NCI-H2227 (cell line): ENCODE results near the gene FNDC3B.
A peak's percentile ranks its signal among the peaks of the same experiment; 100 is the strongest.

ENCODE experiments used
- DNase-seq: peaks from one replicate; lab custom pipeline; 2025; ENCODE audit not compliant: unreplicated experiment; lab: John Stamatoyannopoulos, UW

FNDC3B gene

DNA sequence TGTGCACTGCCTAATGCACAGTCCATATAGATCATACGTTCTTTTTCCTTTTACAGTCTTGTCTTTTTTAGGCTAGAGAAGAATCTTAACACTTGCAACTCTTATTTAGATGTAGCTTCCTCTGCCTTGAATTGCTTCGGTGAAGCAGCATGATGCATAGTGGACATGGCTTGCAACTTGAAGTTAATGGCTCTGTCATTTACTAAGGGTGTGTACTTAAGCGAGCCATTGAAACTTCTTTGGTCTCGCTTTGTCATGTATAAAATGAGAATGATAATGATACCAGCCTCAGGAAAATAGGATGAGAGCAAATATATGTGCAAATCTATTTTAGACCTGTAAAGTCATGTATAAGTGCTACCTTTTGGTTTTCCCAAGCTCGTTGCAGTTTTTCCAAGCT is 261.5 kb downstream of the FNDC3B start:
- DNase-seq, result no peak

DNA sequence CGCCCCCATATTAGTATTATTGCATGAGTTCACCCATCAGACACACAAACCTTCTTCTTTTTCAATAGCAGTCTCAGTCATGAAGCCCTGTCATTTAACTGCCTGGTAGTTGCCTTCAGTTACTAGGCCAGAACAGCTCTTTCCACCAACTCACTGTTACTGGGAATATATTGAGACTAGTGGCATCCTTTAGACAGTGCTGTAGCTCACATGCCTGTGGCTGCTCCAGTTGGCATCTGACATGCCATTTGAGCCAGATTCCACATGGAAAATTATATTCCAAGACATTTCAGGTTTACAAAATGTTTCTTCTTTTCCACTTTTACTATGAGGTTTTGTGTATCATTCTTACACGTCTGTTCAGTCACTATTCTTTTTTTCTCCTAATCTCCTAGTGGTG is 262.8 kb downstream of the FNDC3B start:
- DNase-seq, result no peak

DNA sequence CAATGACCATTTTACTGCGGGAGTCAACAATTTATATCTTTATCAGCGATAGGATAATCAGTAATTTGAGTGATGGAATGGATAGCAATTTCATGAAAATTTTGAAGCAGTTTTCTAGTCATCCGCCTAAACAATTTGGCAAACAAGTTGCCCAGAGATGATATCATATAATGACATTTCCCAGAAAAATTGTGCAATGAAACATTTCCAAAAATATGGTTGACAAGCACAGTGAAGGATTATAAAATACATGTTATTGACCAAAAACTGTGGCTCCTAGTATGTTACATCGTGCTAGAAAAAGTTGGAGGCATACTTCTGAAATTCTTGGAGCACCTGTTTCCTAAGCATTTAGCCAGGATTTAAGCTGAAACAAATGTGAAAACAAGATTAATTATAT is 263.8 kb downstream of the FNDC3B start:
- DNase-seq, result no peak

DNA sequence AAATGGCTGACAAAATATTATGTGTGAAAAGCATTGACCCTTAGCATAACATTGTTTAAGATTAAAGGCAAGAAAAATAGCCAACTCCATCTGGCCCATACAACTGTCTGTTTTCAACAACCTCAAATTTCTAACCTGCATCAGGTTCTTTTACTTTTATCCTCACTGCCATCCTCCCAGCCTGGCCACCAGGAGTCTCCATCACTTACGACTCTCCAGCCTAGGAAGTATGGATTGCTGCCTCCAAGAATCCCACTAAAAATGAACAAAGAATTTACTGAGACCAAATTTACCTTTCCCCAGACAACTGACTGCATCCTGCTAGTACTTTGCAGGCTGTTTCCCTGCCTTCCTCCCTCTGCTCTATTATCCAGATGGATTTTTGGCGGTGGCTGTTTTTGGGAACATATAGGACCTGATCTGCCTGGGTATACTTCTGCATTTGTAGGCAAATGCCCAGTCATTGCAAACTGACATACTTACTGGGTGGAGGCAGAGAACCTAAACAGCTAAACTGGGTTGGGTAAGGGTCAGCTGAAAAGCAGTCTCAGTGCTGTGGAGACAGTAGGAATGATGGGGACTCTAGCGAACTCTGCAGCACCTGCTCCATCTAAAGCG is 264.7 kb downstream of the FNDC3B start:
- DNase-seq, result no peak

DNA sequence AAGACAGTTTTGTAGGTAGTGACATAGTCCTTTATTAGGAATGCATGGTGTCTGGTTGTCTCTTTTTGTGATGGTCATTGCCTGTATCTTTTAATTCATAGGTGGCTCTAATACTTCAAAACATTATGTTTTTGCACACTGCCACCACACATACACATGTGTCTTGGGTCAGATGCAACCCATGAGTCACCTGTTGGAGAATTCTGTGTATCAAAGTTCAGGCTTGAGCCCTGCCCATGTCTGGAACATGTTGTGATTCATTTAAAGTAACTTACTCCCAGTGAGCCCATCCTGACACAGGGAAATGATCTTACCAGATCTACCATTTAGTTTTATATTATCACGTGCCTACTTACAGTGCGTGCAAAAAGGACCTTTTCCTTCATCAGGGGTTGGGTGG is 266.2 kb downstream of the FNDC3B start:
- DNase-seq, result no peak

DNA sequence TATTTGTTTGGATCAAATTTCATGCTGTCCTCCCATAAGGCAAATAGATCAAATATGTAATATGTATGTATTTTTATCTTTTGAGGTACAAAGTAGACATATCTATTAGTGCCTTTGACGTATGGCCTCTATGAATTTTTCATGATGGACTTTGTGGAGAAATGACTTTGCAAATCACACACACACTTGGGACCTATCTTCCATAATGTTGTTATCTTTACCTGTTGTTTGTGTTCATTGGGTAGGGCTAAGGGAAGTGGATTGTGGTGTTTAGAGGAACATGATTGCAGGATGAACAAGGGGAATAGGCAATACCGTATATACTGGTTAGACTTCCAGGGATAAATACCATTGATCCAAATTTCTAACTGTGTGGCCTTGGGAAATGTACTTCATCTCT is 266.6 kb downstream of the FNDC3B start:
- DNase-seq, result no peak

DNA sequence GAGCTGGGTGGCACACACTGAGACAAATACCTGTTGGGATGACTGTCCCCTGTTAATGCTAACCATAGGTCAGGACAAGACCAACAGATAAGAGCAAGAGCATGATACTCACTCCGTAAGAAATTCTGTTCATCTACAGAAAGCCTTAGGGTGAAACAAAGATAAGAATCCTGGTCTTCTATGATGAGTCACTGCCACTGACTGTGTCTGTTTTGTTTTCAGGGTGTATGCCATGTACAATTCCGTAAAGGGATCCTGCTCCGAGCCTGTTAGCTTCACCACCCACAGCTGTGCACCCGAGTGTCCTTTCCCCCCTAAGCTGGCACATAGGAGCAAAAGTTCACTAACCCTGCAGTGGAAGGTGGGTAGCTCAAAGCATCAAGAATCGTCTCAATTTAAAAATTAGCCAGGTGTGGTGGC is 267.8 kb downstream of the FNDC3B start:
- DNase-seq, result no peak

DNA sequence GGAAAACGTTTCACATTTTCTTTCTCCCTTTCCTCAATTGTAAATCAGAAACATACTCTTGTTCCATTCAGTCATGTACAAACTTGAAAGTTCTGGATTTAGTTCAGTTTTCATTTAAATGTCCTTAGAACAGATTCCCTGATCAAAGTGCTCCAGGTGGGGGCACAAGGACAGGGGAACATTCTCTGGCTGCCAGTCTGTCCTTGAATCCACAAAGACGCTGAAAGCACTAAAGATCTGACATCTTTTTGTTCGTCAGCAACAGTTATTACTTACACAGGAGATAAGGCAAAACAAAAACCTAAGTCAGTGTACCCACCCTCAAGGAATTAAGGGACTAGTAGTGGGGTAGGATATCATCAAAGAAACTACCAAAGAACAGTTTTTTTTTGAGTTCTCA is 269.7 kb downstream of the FNDC3B start:
- DNase-seq, result no peak

DNA sequence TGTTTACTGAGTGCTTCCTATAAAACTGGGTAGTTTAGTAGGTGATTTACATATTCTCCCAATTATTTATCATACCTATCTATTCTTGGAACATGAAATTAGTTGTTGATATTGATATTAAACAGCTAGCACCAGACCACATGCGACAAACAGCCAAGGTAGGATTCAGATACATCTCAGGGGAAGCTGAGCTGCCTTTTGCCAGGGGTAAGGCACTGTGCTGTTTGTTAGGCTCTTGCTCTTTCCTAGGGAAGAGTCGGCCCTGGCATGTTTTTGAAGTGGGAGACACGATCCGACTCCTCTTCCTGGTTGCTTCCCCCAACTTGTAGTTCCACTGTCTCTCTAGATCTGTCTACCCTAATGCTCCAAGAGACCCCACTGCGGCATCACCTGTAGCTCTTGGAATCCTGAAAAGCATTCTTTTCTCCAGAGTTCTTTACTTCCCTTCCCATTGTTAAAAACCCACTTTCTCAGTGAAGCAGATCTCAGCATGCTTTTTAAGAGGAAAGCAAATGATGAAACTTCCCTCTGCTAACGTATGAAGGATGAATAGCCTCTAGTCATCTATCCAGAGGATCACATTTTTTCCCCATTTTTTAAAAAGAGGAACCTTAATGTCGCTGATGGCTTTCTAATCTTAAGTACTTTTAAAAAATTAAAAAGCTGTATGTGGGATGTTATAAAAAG is 270.5 kb downstream of the FNDC3B start:
- DNase-seq, result no peak

DNA sequence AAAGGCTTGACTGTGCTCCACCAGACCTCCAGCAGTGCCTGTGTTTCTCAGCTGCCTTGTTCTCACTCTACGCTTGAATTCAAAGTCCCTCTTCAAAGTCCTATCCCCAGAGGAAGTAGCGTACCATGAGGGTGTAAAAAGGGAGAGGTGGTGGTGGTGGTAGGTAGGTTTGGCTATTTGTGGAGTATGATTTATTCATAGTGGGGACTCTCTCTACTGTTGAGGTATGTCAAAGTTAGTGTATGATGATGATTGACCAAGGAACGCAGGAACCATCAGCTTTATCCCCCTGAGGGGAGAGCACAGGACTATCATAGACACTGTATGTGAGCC is 271.0 kb downstream of the FNDC3B start:
- DNase-seq, result no peak

DNA sequence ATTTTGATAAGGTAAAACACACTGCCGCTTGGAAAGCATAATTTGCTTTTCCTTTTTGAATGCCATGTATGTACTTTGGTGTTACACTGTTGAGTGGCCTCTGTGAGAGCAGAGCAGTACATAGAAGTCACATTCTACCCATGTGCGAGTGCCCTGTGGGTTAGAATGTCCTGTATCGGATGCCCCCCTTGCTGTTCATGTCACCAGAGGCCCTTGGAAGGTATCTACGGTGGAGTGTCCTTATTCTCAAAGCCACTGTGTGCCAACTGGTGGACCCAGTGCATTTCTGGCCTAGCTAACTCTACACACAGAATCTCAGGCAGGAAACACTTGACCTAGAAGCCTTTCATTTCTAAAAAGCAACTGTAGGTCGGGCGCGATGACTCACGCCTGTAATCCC is 271.8 kb downstream of the FNDC3B start:
- no peak for DNase-seq

DNA sequence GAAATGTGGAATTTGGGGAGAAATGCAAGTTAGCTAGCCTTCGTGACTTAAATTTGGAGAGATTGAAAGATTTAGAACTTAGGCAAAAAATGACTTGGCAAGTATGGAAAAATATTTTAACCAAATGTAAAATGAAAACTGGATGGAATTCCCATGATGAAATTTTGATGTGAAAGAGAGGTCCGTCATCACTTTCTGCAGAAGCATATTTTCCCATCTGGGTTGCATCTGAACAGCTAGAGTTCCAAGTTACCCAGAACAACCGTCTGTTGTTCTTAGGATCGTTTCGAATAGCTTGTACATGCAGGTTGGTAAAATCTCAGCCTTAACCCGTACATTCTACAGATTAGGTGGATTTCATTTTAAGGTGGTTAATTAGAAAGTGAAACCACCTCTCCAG is 272.6 kb downstream of the FNDC3B start:
- no peak for DNase-seq

DNA sequence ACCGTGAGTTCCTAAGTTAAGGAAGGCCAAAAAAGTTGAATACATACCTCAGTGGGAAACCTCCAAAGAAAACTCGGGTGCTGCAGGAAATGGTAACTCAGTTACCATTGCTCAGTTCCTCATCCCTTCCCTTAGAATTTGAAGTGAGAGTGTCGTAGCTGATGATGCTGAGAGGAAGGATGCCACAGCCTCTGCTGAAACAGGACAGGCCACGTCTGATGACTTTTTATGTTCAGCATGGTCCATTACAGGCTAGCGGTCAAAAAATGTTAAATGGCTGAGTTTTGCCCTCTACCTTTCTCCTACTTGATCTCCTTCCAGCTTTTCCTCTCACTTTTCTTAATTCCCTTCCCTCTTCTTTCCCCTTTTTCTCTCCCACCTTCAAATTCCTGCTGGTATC is 273.3 kb downstream of the FNDC3B start:
- DNase-seq, result no peak

DNA sequence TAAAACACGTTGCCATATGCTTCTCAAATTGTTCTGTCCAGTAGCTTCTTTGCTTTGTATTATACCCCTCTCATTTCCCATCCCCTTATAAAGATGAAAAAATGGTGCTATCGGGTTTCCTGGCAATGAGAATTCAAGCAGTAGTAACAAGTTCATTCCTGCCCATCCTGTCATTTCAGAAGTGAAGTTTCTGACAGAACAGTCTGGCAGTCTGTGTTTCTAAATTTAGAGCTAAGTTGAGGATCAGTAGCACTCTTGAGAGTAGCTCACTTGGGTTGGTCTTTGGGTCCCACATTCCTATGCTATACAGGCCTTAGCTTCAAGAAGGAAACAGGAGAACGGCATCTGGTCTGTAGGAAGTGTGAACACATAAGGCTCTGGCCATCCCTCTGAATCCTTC is 274.3 kb downstream of the FNDC3B start:
- DNase-seq, result no peak

DNA sequence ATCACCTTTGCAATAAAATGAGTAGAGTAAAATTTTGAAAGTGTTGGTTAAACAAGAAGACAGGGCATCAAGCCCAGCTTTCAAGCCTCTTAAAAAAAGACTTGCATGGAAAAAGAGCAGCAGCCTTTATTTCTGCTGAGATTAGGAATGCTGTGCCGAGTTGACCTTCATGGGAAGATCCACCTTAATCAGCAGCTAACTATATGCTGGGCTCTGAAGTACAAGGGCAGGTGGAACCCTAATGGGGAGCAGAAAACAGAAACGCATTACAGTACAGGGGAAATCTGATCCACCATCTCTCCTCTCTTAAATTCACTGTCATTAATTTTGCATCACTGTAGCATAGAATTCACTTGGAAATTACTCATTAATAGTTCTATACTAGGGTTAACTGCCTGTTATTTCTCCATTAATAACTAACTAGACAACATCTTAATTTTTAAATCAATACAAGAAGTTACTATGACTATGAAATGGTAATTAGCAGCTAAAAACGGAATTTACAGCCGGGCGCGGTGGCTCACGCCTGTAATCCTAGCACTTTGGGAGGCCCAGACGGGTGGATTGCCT is 275.3 kb downstream of the FNDC3B start:
- DNase-seq, result no peak

DNA sequence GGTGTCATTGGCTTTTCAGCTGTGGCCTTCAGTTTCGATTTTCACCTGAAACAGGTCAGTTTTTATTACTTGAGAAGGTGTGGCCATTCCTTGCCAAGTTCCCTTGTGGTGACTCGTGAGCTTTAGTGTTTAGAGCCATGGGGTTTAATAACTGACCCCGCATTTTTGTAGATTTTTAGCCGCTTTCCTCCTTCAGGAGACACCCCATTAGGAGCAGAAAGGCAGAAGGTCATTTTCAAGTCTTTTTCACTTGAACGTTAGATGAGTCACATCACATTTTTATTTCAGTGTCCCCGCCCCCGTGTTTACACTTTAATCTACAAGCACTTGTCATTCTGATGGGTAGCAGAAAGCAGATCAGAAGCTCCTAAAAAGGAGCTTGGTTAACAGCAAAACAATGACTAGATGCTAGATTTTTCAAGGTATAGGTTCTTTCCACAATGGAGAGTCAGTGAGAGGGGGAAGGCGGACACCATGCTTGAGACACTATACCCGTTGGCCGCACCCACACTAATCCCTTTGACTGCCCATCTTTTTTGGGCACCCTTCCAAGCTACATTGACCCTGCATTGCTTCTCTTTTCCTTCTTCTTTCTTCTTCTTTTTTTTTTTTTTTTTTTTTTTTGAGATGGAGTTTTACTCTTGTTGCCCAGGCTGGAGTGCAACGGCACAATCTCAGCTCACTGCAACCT is 276.2 kb downstream of the FNDC3B start:
- peak; percentile 29 for DNase-seq

DNA sequence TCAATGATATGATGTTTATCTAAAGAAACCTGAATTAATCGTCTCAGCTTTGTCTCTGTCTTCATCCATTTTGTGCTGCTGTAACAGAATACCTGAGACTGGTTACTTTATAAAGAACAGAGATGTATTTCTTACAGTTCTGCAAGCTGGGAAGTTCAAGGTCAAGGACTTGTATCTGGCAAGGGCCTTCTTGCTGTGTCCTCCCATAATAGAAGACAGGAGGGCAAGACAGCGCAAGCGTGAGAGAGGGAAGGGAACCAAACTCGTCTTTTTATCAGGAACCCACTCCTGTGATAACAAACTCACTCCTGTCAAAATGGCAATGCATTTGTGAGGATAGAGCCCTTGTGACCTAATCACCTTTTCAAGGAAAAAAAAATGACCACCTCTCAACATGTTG is 277.4 kb downstream of the FNDC3B start:
- DNase-seq, result no peak

DNA sequence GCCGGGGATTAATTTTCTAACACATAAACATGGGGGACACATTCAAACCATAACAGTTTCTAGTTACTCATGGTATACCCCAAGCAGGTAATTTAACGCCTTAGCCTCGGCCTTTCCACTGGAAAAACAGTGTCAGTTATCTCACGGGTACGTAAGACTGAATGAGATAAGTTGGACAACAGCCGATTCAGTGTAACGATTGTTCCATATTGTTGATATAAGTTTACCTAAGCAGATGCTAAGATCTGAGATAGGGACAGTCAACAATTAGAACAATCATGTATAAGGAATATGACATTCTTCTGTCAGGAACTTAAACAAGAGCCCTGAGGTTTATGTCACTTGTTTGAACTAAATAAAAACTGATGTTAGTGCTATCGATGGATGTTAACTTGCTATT is 278.1 kb downstream of the FNDC3B start:
- DNase-seq, result no peak

DNA sequence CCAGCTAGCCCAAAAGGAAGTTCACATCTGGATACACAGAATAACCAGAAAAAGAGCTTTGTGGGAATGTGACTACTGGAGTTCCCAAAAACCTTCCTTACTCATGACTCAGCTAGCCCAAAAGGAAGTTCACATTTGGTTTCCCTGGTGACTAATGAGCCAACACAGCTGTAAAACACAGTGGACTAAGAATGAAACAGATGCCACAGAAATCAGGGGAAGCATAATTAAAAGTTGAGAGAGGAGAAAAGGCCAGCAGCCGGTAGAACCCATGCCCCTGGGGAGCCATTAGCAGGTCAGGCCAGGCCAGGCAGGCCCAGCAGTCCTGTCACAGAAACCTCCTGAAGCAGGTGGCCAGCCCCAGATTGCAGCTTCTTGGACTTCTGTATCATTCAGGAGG is 278.6 kb downstream of the FNDC3B start:
- DNase-seq, result no peak

DNA sequence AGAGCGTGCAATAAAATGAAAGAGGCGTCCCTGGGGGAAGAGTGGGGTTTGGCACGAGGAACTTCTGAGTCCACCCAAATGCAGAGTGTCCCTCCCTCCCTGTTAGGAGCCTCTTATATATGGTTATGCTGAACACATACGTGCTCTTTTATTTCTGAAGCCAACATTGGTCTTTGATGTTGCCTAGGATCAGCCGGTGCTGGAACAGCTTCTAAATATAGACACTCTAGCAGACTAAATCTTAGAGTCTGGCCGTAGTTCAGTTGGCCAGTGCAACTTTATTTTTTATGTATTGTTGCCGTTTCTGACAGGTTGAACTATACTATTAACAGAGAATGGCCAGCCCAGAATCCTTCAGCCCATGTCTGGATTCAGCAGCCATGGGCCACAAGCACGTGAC is 280.2 kb downstream of the FNDC3B start:
- no peak for DNase-seq

DNA sequence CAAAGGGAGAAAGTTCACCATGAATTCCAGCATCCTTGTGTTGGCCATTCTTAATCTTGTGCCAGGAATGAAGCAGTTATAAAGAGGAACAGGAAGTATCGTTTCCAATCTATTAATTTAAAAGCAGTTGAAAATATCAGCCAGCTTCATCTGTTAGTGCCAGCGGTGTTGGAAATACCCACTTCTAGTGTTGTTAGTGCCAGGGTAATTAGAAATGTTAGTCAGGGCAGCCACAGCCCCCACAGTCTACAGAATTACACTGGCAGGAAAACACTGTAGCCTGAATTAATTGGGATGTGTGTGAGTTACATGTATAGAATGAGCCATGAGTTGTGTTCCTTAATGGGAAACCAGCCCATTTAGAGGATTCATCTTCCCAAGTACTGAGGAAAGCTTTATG is 281.1 kb downstream of the FNDC3B start:
- no peak for DNase-seq

DNA sequence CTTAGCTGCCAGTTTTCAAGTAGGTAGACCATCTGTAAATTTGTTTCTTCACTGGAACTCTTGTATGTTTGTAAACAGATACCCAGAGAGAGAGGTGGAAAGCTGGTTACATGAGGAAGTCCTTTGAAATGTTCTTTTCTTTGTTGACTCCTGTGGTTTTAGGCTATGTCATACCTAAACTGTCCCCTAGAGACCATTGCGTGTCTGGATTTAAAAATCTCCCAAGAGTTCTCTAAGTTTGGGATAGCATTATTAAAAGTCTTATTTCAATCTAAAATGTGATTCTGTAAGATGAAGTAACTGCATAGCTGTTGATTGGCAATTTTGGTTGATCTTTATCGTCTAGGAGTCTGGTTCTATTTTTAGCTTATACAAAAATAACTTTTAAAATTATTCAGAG is 281.7 kb downstream of the FNDC3B start:
- DNase-seq, result no peak
